Upper lobe of left lung (tissue), 6 donors: Measurements from ENCODE around the gene LAIR2. TPM values are rescaled to one million over a fixed set of nuclear protein-coding genes. Genes with fewer than 3 reads are reported as not detected.
A peak's percentile ranks its signal among the peaks of the same experiment; 100 is the strongest.

Source experiments
- ATAC-seq, 2 donors: fragments of 200-7000 bp; cut with Tn5 transposase; one replicate each; pipeline ENCODE4 v1.9.1; 2022; ENCODE audit warnings: mild to moderate bottlenecking in 2 of 2, moderate library complexity in 2 of 2; ENCODE audit not compliant: low FRiP score in 2 of 2
- DNase-seq, 2 donors: peaks; one replicate each; pipeline ENCODE4 v3.0.0-alpha.2; 2019 to 2020
- H3K27ac ChIP-seq, 4 donors: fragments of 200-600 bp; sonication (generic); one replicate each; pipeline ENCODE4 v1.5.1; 2016 to 2019
- H3K27me3 ChIP-seq, 4 donors: fragments of 200-600 bp; sonication (generic); one replicate each; pipeline ENCODE4 v1.5.1; 2017 to 2019
- H3K36me3 ChIP-seq, 4 donors: fragments of 200-600 bp; sonication (generic); one replicate each; pipeline ENCODE4 v1.5.1; 2016 to 2019
- H3K4me1 ChIP-seq, 4 donors: fragments of 200-600 bp; sonication (generic); one replicate each; pipeline ENCODE4 v1.5.1; 2018 to 2019
- H3K4me3 ChIP-seq, 4 donors: fragments of 200-600 bp; sonication (generic); one replicate each; pipeline ENCODE4 v1.5.1; 2017 to 2019; ENCODE audit warnings: mild to moderate bottlenecking in 2 of 4, moderate library complexity in 1 of 4
- H3K9me3 ChIP-seq, 4 donors: fragments of 200-600 bp; sonication (generic); one replicate each; pipeline ENCODE4 v1.5.1; 2018 to 2019
- CTCF ChIP-seq, 6 experiments: fragments of 450-650 bp in 4 of 6; fragments of 200-600 bp in 2 of 6; sonication (generic) in 2 of 6; IDR thresholded peaks; one replicate each; pipeline ENCODE4 v1.5.1; 2016 to 2019; ENCODE audit warnings: antibody characterized with exemption in 6 of 6
- EP300 ChIP-seq, 4 donors: sonication (generic); formaldehyde crosslinking; IDR thresholded peaks; one replicate each; pipeline ENCODE4 v1.5.1; 2017; ENCODE audit warnings: antibody characterized with exemption in 4 of 4, control low read depth in 2 of 4
- POLR2A ChIP-seq, 4 donors: fragments of 450-650 bp; IDR thresholded peaks; one replicate each; pipeline ENCODE4 v1.5.1; 2016 to 2017; ENCODE audit warnings: antibody characterized with exemption in 4 of 4, mild to moderate bottlenecking in 2 of 4
- POLR2AphosphoS5 ChIP-seq, 2 donors: sonication (generic); formaldehyde crosslinking; IDR thresholded peaks; one replicate each; pipeline ENCODE4 v1.5.1; 2017; ENCODE audit warnings: antibody characterized with exemption in 2 of 2
- WGBS, 2 donors: methylation state at CpG; one replicate each; pipeline ENCODE4 v1.1.5; 2017 to 2018; 5-methylcytosine and 5-hydroxymethylcytosine counted together
- total RNA-seq, 6 donors: library from RNA; depleted of rRNA in 4 of 6; stranded (reverse); fragments of >200 nt in 4 of 6; gene quantifications; one replicate each; pipeline versions ENCODE4 v1.1.0 to v1.2.1, GENCODE V29; 2016 to 2021
- donor health status: DM: no; HTN: no; CAD: no; lungs with moderate emphysema.
- donor health status: DM: no; HTN: yes; CAD: no; lungs with severe emphysema.

The LAIR2 gene
- total RNA-seq, 6 donors from 2014 or later = not detected

GRCh38 chr19:54462655-54463530, 39.7 kb upstream of the LAIR2 start:
- Histone ChIP-seq H3K27me3 (no peaks in the 10 kb centered on the region), H3K27ac (peak overlapping the region; percentile 97 to 99 (median 98)), H3K4me1 (peaks cover 29 to 61% (median 36%) of the 10 kb centered on the region in 4 donors), H3K9me3 (no peaks in the 10 kb centered on the region), H3K36me3 (peaks cover 31 to 45% (median 44%) of the 10 kb centered on the region in 4 donors), H3K4me3 (peak overlapping the region; percentile 65 to 83 (median 82))
- WGBS, 2 donors = 11% methylated on average over 61 of the region's 91 CpGs; no CpG with 5 or more reads in 1 of the 2 donors
- no peak for TF ChIP-seq EP300 (IDR thresholded peaks at IDR 0.05)
- peak in 2 of 6 experiments; percentile 25 to 47 for TF ChIP-seq CTCF (IDR thresholded peaks at IDR 0.05)
- no peak for TF ChIP-seq POLR2A (IDR thresholded peaks at IDR 0.05)
- peak; percentile 75 to 83 for TF ChIP-seq POLR2AphosphoS5 (IDR thresholded peaks at IDR 0.05)
- DNase-seq (peak; percentile 79 to 96), ATAC-seq (peak in 1 of 2 donors; percentile 61)

GRCh38 chr19:54463531-54464043, 39.0 kb upstream of the LAIR2 start, which contains the start of gene LENG9:
LENG9 (minus strand) TSS chr19:54463778; CDS start chr19:54463526, 252 bp downstream.
- WGBS, 2 donors = 1% methylated on average over 19 to 38 of the region's 41 CpGs
- H3K36me3 ChIP-seq = peaks cover 24 to 38% (median 37%) of the 10 kb centered on the region in 4 donors
- no peaks in the 10 kb centered on the region for H3K27me3 ChIP-seq
- H3K9me3 ChIP-seq = no peaks in the 10 kb centered on the region
- peak within 1 kb of the TSS; percentile 65 to 83 (median 82) for H3K4me3 ChIP-seq
- ATAC-seq = peak; percentile 85 to 93
- H3K27ac ChIP-seq = peak within 1 kb of the TSS; percentile 97 to 99 (median 98)
- DNase-seq = peak; percentile 95 to 100
- peak in 2 of 4 donors; percentile 29 to 49 for TF ChIP-seq EP300 (IDR thresholded peaks at IDR 0.05)
- peak; percentile 94 to 97 for TF ChIP-seq POLR2AphosphoS5 (IDR thresholded peaks at IDR 0.05)
- no peak for TF ChIP-seq CTCF (IDR thresholded peaks at IDR 0.05)
- peak; percentile 80 to 96 (median 89) for TF ChIP-seq POLR2A (IDR thresholded peaks at IDR 0.05)
- peaks cover 29 to 61% (median 37%) of the 10 kb centered on the region in 4 donors for H3K4me1 ChIP-seq

- H3K4me1 ChIP-seq = peaks cover 29 to 64% (median 40%) of the 10 kb centered on the region in 4 donors
- ATAC-seq = peak; percentile 61 to 90
- H3K4me3 ChIP-seq = peak overlapping the region; percentile 45 to 83 (median 73)
- H3K9me3 ChIP-seq = no peaks in the 10 kb centered on the region
- 1% methylated on average over 26 of the region's 26 CpGs for WGBS, 2 donors
- no peaks in the 10 kb centered on the region for H3K27me3 ChIP-seq
- peak in 1 of 2 donors; percentile 98 for DNase-seq
- peak overlapping the region; percentile 97 to 99 (median 98) for H3K27ac ChIP-seq
- H3K36me3 ChIP-seq = peaks cover 18 to 33% (median 32%) of the 10 kb centered on the region in 4 donors
- TF ChIP-seq POLR2AphosphoS5 (IDR thresholded peaks at IDR 0.05) (no peak), POLR2A (IDR thresholded peaks at IDR 0.05) (peak in 1 of 4 donors; percentile 32), EP300 (IDR thresholded peaks at IDR 0.05) (peak in 1 of 4 donors; percentile 44), CTCF (IDR thresholded peaks at IDR 0.05) (no peak)
These were observed 38.5 kb upstream of the LAIR2 start for GRCh38 chr19:54464044-54464629.

GRCh38 chr19:54464630-54465425, 37.8 kb upstream of the LAIR2 start:
- ATAC-seq = peak; percentile 82 to 88
- TF ChIP-seq POLR2A (IDR thresholded peaks at IDR 0.05) = peak in 3 of 4 donors; percentile 7 to 85 (median 39)
- TF ChIP-seq POLR2AphosphoS5 (IDR thresholded peaks at IDR 0.05) = peak; percentile 69 to 79
- peak in 4 of 6 experiments; percentile 23 to 37 (median 28) for TF ChIP-seq CTCF (IDR thresholded peaks at IDR 0.05)
- TF ChIP-seq EP300 (IDR thresholded peaks at IDR 0.05) = peak in 1 of 4 donors; percentile 29
- Histone ChIP-seq H3K9me3 (no peaks in the 10 kb centered on the region), H3K27me3 (no peaks in the 10 kb centered on the region), H3K36me3 (peaks cover 14 to 27% (median 25%) of the 10 kb centered on the region in 4 donors), H3K4me3 (peak overlapping the region; percentile 45 to 83 (median 73)), H3K4me1 (peaks cover 34 to 64% (median 43%) of the 10 kb centered on the region in 4 donors), H3K27ac (peak overlapping the region; percentile 97 to 99 (median 98))
- peak; percentile 92 to 96 for DNase-seq
- 7 to 20% methylated on average over 1 to 38 of the region's 87 CpGs for whole genome bisulfite sequencing, 2 donors
